Motor neuron (in vitro differentiated cells): Measurements from ENCODE around the gene NAPSA. TPM values are rescaled to one million over a fixed set of nuclear protein-coding genes. Genes with fewer than 3 reads are reported as not detected.
"Not testable (repeated sequence)": the region's sequence is repeated elsewhere in the genome, so short reads cannot be mapped to it uniquely, and the experiment has no call there.

Experiments used
- ATAC-seq, 8 experiments: fragments of 200-7000 bp; cut with Tn5 transposase; replicated peaks in 6 of 8; 2 replicates each; pipeline ENCODE4 v1.8.0; 2021; ENCODE audit warnings: mild to moderate bottlenecking in 8 of 8, moderate library complexity in 8 of 8
- H3K27ac ChIP-seq, 2 donors: fragments of 250-450 bp; sonication (Bioruptor Pico); 2 replicates each; pipeline ENCODE4 v1.9.0; 2021; ENCODE audit warnings: antibody characterized with exemption in 2 of 2, mild to moderate bottlenecking in 2 of 2, moderate library complexity in 1 of 2
- H3K4me1 ChIP-seq, 2 donors: fragments of 250-450 bp; sonication (Bioruptor Pico); replicated peaks in 1 of 2; 2 replicates each; pipeline ENCODE4 v1.6.1; 2021; ENCODE audit warnings: antibody characterized with exemption in 2 of 2, mild to moderate bottlenecking in 2 of 2, moderate library complexity in 1 of 2
- H3K4me3 ChIP-seq, 5 donors: fragments of 250-450 bp; sonication (Bioruptor Pico); 2 replicates each; pipeline ENCODE4 v1.9.0; 2021; ENCODE audit warnings: antibody characterized with exemption in 5 of 5, mild to moderate bottlenecking in 5 of 5, moderate library complexity in 4 of 5
- WGBS, 10 experiments: fragments of 450-650 bp; shearing (Covaris generic); methylation state at CpG; one replicate each; pipeline ENCODE4 v1.0.0; 2022; 5-methylcytosine and 5-hydroxymethylcytosine counted together
- in situ Hi-C, 9 experiments: fragments of 400-800 bp; cut with MboI; loops; one replicate each; pipeline ENCODE4 v1.15.0; 2021; ENCODE audit warnings: low sequenced_read_pairs in 9 of 9, low pct_unique_long_range_greater_than_20kb in 2 of 9; ENCODE audit not compliant: unreplicated experiment in 9 of 9
- total RNA-seq, 8 experiments: library from RNA; unstranded; fragments of 300-600 nt; gene quantifications; 2 replicates each; pipeline versions ENCODE4 v1.2.3 to v1.2.4, GENCODE V29; 2022

The NAPSA gene
- total RNA-seq, 8 experiments from 2014 or later, result 0.18 to 1.9 (median 0.95) TPM

- no peak for ATAC-seq
- Histone ChIP-seq H3K4me1 (no peaks in the 10 kb centered on the region), H3K4me3 (no peak overlapping the region), H3K27ac (no peak overlapping the region)
- WGBS, 10 experiments, result 76 to 100% (median 94%) methylated on average over 2 to 7 of the region's 13 CpGs; no CpG with 5 or more reads in 5 of the 10 experiments
- in situ Hi-C loops, result no loop called here
These were observed 33.4 kb upstream of the NAPSA start for GRCh38 chr19:50398675-50399367.

DNA sequence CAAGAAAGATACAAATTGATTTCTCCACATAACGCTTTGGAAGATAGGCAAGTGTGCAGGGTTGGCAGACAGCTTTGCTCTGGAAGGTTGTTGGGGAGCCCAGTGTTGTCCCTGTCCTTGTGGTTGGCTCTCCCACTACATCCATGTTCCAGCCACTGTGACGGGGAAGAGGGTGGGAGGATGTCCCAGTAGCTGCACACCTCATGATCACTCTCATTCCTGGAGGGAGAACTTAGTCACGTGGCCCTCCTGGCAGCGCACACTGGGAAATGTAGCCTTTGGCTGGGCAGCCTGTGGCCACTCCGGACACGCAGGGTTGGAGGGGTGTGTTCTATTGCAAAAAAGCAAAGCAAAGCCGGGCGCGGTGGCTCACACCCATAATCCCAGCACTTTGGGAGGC lies 28.6 kb upstream of the NAPSA start:
- ATAC-seq, result peak in 1 of 8 experiments; percentile 13
- H3K4me3 ChIP-seq, result no peak overlapping the region
- peak overlapping the region in 1 of 2 donors; percentile 22 for H3K27ac ChIP-seq
- WGBS, 10 experiments, result 95 to 100% (median 96%) methylated on average over 3 to 7 of the region's 9 CpGs; no CpG with 5 or more reads in 7 of the 10 experiments
- in situ Hi-C loops, result no loop called here
- no peaks in the 10 kb centered on the region for H3K4me1 ChIP-seq

GRCh38 chr19:50393589-50393988 lies 28.1 kb upstream of the NAPSA start:
- peak in 3 of 8 experiments; percentile 17 to 80 (median 69) for ATAC-seq
- peak overlapping the region in 1 of 2 donors; percentile 22 for H3K27ac ChIP-seq
- 70 to 100% (median 96%) methylated on average over 1 to 3 of the region's 4 CpGs; no CpG with 5 or more reads in 2 of the 10 experiments for WGBS, 10 experiments

GRCh38 chr19:50392759-50393158 lies 27.3 kb upstream of the NAPSA start:
- no peak overlapping the region for H3K27ac ChIP-seq
- WGBS, 10 experiments, result 86 to 100% (median 100%) methylated on average over 1 to 5 of the region's 5 CpGs
- in situ Hi-C loops, result no loop called here

More at GRCh38 chr19:50393589-50393988, 28.1 kb upstream of the NAPSA start:
- Histone ChIP-seq H3K4me3 (no peak overlapping the region), H3K4me1 (no peaks in the 10 kb centered on the region)
- in situ Hi-C loops, result no loop called here

GRCh38 chr19:50390952-50391351 lies 25.5 kb upstream of the NAPSA start:
- H3K27ac ChIP-seq, H3K4me1 ChIP-seq, in situ Hi-C loops, ATAC-seq, H3K4me3 ChIP-seq: not testable (repeated sequence)
- 100% methylated on average over 5 of the region's 23 CpGs; no CpG with 5 or more reads in 9 of the 10 experiments for WGBS, 10 experiments

More at GRCh38 chr19:50392759-50393158, 27.3 kb upstream of the NAPSA start:
- no peak for ATAC-seq
- H3K4me3 ChIP-seq, result no peak overlapping the region
- no peaks in the 10 kb centered on the region for H3K4me1 ChIP-seq

GRCh38 chr19:50390295-50390694 lies 24.9 kb upstream of the NAPSA start:
- H3K27ac ChIP-seq, in situ Hi-C loops, H3K4me3 ChIP-seq, ATAC-seq, H3K4me1 ChIP-seq: not testable (repeated sequence)
- WGBS, 10 experiments, result 80 to 100% (median 96%) methylated on average over 1 to 3 of the region's 3 CpGs; no CpG with 5 or more reads in 5 of the 10 experiments

DNA sequence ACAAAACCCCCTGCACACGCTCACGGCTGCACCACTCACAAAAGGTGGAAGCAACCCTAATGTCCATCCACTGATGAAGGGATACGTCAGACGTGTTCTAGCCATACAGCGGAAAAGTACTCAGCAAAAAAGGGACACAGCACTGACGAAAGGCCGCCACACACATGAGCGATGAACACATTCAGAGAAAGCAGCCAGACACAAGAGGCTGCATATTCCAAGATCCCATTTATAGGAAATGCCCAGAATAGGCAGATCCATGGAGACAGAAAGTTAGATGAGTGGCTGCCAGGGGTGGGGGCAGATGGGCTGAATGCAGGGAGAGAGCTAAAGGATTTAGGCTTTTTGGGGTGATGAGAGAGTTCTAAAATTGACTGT lies 22.4 kb upstream of the NAPSA start:
- Histone ChIP-seq H3K4me1 (peaks cover 8% of the 10 kb centered on the region in 2 donors), H3K4me3 (no peak overlapping the region), H3K27ac (no peak overlapping the region)
- in situ Hi-C loops, result no loop called here
- WGBS, 10 experiments, result 93 to 100% (median 100%) methylated on average over 1 to 5 of the region's 8 CpGs; no CpG with 5 or more reads in 5 of the 10 experiments
- no peak for ATAC-seq

GRCh38 chr19:50387176-50387867 lies 21.9 kb upstream of the NAPSA start:
- ATAC-seq, result no peak
- no peak overlapping the region for H3K4me3 ChIP-seq

DNA sequence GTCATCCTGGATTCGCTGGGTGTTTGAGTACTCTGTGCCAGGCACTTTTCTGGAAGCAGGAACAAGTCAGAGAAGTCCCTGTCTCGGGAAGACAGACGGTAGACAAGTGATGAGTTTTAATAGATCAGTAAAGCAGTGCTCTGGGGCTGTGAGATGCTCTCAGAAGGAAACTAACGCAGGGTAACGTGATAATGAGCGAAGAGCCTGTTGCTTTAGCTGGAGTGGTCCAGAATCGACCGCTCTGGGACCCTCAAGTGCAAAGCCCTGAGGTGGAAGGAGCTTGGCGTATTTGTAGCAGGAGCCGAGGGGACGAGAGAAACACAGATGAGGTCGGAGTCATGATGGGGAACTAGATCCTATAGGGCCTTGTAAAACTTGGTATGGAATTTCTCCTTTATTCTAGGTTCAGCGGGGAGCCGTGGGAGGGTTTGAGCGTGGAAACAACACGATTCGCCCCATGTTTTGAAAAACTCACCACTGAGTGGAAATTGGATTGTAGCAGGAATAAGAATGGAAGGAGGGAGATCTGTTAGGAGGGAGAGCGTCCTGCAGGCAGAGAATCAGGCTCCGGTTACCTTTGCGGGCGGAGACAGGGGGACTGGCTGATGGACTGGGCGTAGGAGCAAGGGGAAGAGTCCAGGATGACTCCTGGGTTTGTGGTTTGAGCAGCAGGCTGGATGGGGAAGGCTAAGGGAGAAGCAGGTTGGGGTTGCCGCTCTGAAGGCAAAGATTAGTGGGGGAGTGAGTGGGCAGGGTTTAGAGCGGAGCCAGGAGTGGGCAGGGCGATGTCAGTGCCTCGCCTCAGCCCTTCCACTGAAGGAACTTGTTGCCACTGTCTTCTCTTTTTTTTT lies 19.5 kb upstream of the NAPSA start:
- WGBS, 10 experiments, result 0 to 44% (median 6%) methylated on average over 3 to 23 of the region's 26 CpGs; no CpG with 5 or more reads in 1 of the 10 experiments
- in situ Hi-C loops, result no loop called here
- peak in 6 of 8 experiments; percentile 1 to 15 (median 3) for ATAC-seq
- Histone ChIP-seq H3K27ac (peak overlapping the region; percentile 36 to 47), H3K4me1 (peaks cover 8% of the 10 kb centered on the region in 2 donors), H3K4me3 (peak overlapping the region; percentile 42 to 66 (median 51))

More at GRCh38 chr19:50387176-50387867, 21.9 kb upstream of the NAPSA start:
- Histone ChIP-seq H3K27ac (no peak overlapping the region), H3K4me1 (peaks cover 8% of the 10 kb centered on the region in 2 donors)
- in situ Hi-C loops, result no loop called here
- WGBS, 10 experiments, result 80 to 97% (median 90%) methylated on average over 3 to 10 of the region's 21 CpGs; no CpG with 5 or more reads in 2 of the 10 experiments

GRCh38 chr19:50383852-50384684 lies 18.6 kb upstream of the NAPSA start, which contains the start of gene POLD1:
Gene POLD1, plus strand, starts transcription at chr19:50384347. Its CDS starts 14,505 bp downstream, at chr19:50398852.
- peak within 1 kb of the TSS; percentile 42 to 66 (median 51) for H3K4me3 ChIP-seq
- ATAC-seq, result peak; percentile 67 to 89 (median 84)
- peak within 1 kb of the TSS; percentile 43 to 47 for H3K27ac ChIP-seq
- H3K4me1 ChIP-seq, result peaks cover 8% of the 10 kb centered on the region in 2 donors
- 4% methylated on average over 5 of the region's 78 CpGs; no CpG with 5 or more reads in 9 of the 10 experiments for WGBS, 10 experiments
- in situ Hi-C loops, result no loop called here

- H3K4me1 ChIP-seq, result peaks cover 8% of the 10 kb centered on the region in 2 donors
- H3K4me3 ChIP-seq, result peak overlapping the region; percentile 42 to 66 (median 51)
- in situ Hi-C loops, result no loop called here
- no peak for ATAC-seq
- peak overlapping the region; percentile 25 to 43 for H3K27ac ChIP-seq
- WGBS, 10 experiments, result 7 to 100% (median 75%) methylated on average over 1 to 12 of the region's 21 CpGs; no CpG with 5 or more reads in 2 of the 10 experiments
These were observed 17.8 kb upstream of the NAPSA start for GRCh38 chr19:50383001-50383851.
